Activated naive CD8-positive, alpha-beta T cell treated with anti-CD3 and anti-CD28 coated beads, Interleukin-2, amount 50 U/mL, for 16 hours (primary cell): ENCODE results near the gene ZNF85.
"Not testable (repeated sequence)": the region's sequence is repeated elsewhere in the genome, so short reads cannot be mapped to it uniquely, and the experiment has no call there.

ENCODE experiments used
- DNase-seq: peaks from one replicate; pipeline ENCODE4 v3.0.0-alpha.2; 2020; ENCODE audit warnings: low read depth, low spot score

The ZNF85 gene

DNA sequence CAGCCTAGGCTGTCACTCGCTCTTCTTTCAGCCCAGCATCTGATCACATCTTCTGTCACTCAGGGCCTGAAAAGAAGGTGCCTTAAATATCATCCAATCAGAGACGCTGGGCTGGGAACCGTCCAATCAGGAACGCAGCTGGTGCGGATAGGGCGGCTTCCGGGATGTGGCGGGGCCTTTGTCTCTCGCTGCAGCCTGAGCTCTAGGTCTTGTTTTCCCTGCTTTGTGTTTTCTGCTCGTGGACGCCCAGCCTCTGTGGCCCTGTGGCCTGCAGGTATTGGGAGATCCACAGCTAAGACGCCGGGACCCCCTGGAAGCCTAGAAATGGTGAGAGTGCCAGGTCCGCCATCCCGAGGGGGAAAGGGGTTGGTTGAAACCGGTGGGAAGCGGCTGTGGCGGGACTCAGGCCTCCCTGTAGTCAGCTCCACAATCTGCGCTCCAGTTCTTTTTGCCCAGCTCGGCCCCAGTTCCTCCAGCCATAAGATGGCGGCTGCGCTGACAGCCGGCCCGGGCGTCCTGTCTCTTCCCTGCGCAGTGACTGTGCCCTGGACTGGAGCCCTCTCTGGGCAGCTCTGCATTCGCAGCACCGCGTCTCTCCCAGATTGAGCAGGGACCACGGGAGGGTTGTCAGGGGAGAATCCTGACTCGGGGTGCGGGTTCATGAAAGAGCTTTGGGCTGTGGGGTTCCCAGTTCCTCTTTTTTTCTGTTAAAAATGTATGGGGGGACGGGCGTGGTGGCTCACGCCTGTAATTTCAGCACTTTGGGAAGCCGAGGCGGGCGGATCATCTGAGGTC lies at the start of gene ZNF85:
TSS of gene ZNF85 (plus strand) at position 175 of the 795 bp plus-strand sequence. CDS start at position 325, 150 bp downstream.
- peak; percentile 67 for DNase-seq

DNA sequence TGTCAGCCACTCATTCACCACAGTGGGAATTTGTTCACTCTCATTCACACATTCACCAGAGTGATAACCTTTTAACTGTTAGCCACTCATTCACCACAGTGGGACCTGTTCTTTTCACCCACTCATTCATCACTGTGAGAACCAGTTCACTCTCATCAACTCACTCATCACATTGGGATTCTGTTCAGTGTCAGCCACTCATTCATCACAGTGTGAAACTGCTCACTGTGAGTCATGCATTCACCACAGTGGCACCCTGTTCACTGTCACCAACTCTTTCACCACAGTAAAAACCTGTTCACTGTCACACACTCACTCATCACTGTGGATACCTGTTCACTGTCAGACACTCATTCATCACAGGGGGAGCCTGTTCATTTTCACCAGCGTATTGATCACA lies 43.5 kb upstream of the ZNF85 start:
- no peak for DNase-seq

GRCh38 chr19:20912973-20913372 lies 10.1 kb upstream of the ZNF85 start:
- no peak for DNase-seq

- no peak for DNase-seq
Measured at GRCh38 chr19:20925481-20925880, 2.4 kb downstream of the ZNF85 start.

DNA sequence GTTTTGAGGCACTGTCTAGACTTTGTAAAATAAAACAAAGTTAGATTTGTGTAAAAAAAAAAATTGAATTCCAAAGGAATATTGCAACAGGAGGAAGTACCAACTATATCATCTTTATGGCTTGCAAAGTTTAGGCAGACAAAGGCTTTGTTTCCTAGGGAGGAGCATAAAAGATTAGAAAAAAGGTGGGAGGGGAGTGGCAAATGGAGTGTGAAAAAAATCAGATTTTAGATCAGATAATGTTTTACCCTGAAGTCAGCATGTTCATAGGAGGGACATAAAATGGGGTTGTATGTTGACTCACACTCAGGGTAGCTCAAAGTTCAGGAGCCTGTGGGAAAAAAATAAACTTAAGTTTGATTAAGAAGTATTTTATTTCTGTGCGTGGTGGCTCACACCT lies 3.7 kb downstream of the ZNF85 start:
- DNase-seq: no peak

GRCh38 chr19:20928371-20928770 lies 5.3 kb downstream of the ZNF85 start:
- DNase-seq: no peak

DNA sequence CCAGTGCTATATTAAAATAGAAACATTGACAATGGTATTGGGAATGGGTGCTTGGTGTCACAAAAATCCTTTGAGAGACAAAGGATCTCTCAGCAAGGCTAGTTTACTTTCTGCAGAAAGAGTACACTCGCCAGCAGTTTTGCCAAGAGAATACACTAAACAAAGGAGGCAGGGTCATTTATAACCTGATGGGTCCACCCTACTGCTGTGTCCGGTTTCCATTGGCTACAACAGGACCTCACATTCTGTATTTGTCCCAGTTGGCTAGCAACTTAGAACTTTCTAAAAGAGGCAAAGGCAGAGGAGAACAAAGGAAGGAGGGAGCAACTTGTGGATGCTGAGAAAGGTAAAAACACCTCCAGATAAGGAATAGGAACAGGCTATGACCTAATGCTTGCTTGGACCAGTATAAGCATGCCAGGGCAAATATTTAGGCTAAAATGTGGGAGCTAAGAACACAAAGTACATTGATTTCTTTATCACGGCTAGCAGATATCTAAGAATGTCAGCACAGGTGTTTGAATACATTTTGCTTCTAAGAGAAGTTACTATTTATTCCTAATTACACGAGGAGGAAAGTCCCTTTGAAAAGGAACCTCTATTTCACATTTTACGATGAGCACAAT lies 13.4 kb downstream of the ZNF85 start:
- not testable (repeated sequence) for DNase-seq

GRCh38 chr19:20952561-20953095 lies 29.6 kb downstream of the ZNF85 start:
- not testable (repeated sequence) for DNase-seq

DNA sequence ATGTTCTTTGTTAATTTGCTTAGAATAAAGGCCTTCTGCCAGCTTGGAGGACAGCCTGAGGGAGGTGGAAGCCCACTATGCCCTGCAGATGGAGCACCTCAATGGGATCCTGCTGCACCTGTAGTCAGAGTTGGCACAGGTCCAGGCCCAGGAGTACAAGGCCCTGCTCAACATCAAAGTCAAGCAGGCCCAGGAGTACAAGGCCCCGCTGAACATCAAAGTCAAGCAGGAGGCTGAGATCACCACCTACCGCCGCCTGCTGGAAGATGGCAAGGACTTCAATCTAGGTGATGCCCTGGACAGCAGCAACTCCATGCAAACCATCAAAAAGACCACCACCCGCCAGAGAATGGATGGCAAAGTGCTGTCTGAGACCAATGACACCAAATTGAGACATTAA lies 41.7 kb downstream of the ZNF85 start:
- DNase-seq: no peak

GRCh38 chr19:20968092-20968491 lies 45.0 kb downstream of the ZNF85 start:
- DNase-seq: no peak

DNA sequence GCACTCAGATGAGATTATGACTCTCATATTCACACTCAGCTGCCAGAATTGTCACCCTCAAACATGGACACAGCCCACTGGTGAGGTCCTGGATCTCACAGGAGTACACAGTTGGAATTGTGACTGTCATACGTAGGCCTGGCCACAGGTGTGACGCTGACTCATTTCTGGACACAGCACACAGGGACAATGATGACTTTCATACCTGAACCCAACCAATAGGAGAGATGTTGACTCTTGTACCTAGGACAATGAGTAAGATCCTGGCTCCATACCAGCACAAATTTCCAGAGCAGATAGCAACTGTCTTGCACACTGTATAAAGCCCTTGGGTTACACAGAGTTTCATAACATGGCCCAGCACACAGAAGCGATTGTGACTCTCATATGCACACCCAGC lies 46.4 kb downstream of the ZNF85 start:
- no peak for DNase-seq

DNA sequence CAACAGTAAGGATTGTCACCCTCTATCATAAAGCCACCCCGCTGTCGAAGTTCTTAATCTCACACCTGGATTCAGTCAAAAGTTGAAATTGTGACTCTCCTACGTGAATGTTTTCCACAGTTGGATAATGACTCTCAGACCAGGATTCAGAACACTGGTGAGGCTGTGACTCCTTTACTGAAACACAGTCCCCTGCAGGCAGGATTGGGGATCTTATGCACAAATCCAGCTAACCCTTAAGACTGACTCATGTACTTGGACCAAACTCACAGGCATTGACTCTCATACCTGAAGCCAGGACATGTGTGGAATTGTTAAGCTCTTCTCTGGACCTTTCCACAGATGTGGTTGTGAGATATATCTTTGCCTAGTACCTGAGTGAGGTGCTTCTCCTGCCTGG lies 46.8 kb downstream of the ZNF85 start:
- no peak for DNase-seq

- not testable (repeated sequence) for DNase-seq
Measured at GRCh38 chr19:20992788-20993187, 69.7 kb downstream of the ZNF85 start.

- peak; percentile 81 for DNase-seq
Measured at GRCh38 chr19:20999731-21000352, 76.8 kb downstream of the ZNF85 start.
